ENCODE data around the gene CACNA2D4. TPM values are rescaled to one million over a fixed set of nuclear protein-coding genes. Genes with fewer than 3 reads are reported as not detected.

The CACNA2D4 gene
- total RNA-seq, 1 donor from 2014 or later = 0.58 TPM

- no peak overlapping the region for H3K4me3 ChIP-seq (ENCODE audit: low read depth, low read length)
- peaks cover 2% of the 10 kb centered on the region for H3K36me3 ChIP-seq (ENCODE audit: control insufficient read depth, insufficient read depth, low read length)
- DNase-seq (ENCODE audit: low read depth) = peak; percentile 82
- TF ChIP-seq CTCF (IDR thresholded peaks at IDR 0.05; ENCODE audit: insufficient read depth, low read length, poor library complexity, severe bottlenecking) = no peak
- no peaks in the 10 kb centered on the region for H3K27me3 ChIP-seq (ENCODE audit: control insufficient read depth, insufficient read depth, low read length)
These were observed 157.7 kb downstream of the CACNA2D4 start for GRCh38 chr12:1760566-1761382.

GRCh38 chr12:1758887-1759286 lies 159.6 kb downstream of the CACNA2D4 start:
- TF ChIP-seq CTCF (IDR thresholded peaks at IDR 0.05; ENCODE audit: insufficient read depth, low read length, poor library complexity, severe bottlenecking) = no peak
- peaks cover 2% of the 10 kb centered on the region for H3K36me3 ChIP-seq (ENCODE audit: control insufficient read depth, insufficient read depth, low read length)
- no peak overlapping the region for H3K4me3 ChIP-seq (ENCODE audit: low read depth, low read length)
- H3K27me3 ChIP-seq (ENCODE audit: control insufficient read depth, insufficient read depth, low read length) = no peaks in the 10 kb centered on the region
- no peak for DNase-seq (ENCODE audit: low read depth)

GRCh38 chr12:1758376-1758775 lies 160.1 kb downstream of the CACNA2D4 start:
- H3K27me3 ChIP-seq (ENCODE audit: control insufficient read depth, insufficient read depth, low read length) = no peaks in the 10 kb centered on the region
- no peak for DNase-seq (ENCODE audit: low read depth)
- peaks cover 2% of the 10 kb centered on the region for H3K36me3 ChIP-seq (ENCODE audit: control insufficient read depth, insufficient read depth, low read length)
- no peak overlapping the region for H3K4me3 ChIP-seq (ENCODE audit: low read depth, low read length)
- no peak for TF ChIP-seq CTCF (IDR thresholded peaks at IDR 0.05; ENCODE audit: insufficient read depth, low read length, poor library complexity, severe bottlenecking)

DNA sequence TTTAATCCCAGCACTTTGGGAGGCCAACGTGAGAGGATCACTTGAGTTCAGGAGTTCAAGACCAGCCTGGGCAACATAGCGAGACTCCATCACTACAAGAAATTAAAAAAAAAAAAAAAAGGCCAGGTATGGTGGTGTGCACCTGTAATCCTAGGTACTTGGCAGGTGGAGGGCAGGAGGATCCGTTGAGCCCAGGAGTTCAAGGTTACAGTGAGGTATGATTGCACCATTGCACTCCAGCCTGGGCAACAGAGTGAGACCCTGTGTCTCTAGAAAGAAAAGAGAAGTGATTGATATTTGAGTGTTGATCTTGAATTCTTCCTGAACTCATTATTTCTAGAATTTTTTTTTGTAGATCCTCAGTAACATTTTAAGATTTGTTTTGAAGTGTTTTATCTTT lies 168.2 kb downstream of the CACNA2D4 start:
- Histone ChIP-seq H3K27me3 (ENCODE audit: control insufficient read depth, insufficient read depth, low read length) (no peaks in the 10 kb centered on the region), H3K36me3 (ENCODE audit: control insufficient read depth, insufficient read depth, low read length) (no peaks in the 10 kb centered on the region), H3K4me3 (ENCODE audit: low read depth, low read length) (no peak overlapping the region)
- TF ChIP-seq CTCF (IDR thresholded peaks at IDR 0.05; ENCODE audit: insufficient read depth, low read length, poor library complexity, severe bottlenecking) = no peak
- DNase-seq (ENCODE audit: low read depth) = no peak

- H3K4me3 ChIP-seq (ENCODE audit: low read depth, low read length) = no peak overlapping the region
- no peak for DNase-seq (ENCODE audit: low read depth)
These were observed 169.4 kb downstream of the CACNA2D4 start for GRCh38 chr12:1749019-1749418.

More at GRCh38 chr12:1749019-1749418, 169.4 kb downstream of the CACNA2D4 start:
- Histone ChIP-seq H3K36me3 (ENCODE audit: control insufficient read depth, insufficient read depth, low read length) (no peaks in the 10 kb centered on the region), H3K27me3 (ENCODE audit: control insufficient read depth, insufficient read depth, low read length) (no peaks in the 10 kb centered on the region)
- TF ChIP-seq CTCF (IDR thresholded peaks at IDR 0.05; ENCODE audit: insufficient read depth, low read length, poor library complexity, severe bottlenecking) = no peak
